HepG2 (cell line): ENCODE results near the gene XAB2. TPM values are rescaled to one million over a fixed set of nuclear protein-coding genes. Genes with fewer than 3 reads are reported as not detected.

Experiments used
- CHD4 ChIP-seq: fragments of 200-600 bp; sonication (generic); IDR thresholded peaks from 2 replicates; pipeline ENCODE4 v1.7.0; 2017; ENCODE audit warnings: mild to moderate bottlenecking, low read length, borderline replicate concordance
- FOSL1 ChIP-seq: sonication (generic); formaldehyde crosslinking; IDR thresholded peaks from 2 replicates; pipeline ENCODE4 v1.9.0; 2021; ENCODE audit warnings: missing genetic modification reagents, borderline replicate concordance
- HNRNPK ChIP-seq: fragments of 200-400 bp; formaldehyde crosslinking; IDR thresholded peaks from 2 replicates; pipeline ENCODE4 v1.6.1; 2018; ENCODE audit warnings: low read length, low read depth, moderate library complexity, mild to moderate bottlenecking; ENCODE audit not compliant: poor library complexity, severe bottlenecking
- KLF6 ChIP-seq: IDR thresholded peaks from 2 replicates; pipeline ENCODE4 v1.8.0; 2016; ENCODE audit warnings: missing biosample characterization, missing genetic modification reagents
- RFX3 ChIP-seq: IDR thresholded peaks from 2 replicates; pipeline ENCODE4 v1.6.1; 2016; ENCODE audit warnings: missing biosample characterization, missing genetic modification reagents
- SRSF1 ChIP-seq: fragments of 200-400 bp; formaldehyde crosslinking; optimal IDR thresholded peaks from 2 replicates; pipeline ENCODE3; 2017; ENCODE audit warnings: mild to moderate bottlenecking, low read depth, low read length, moderate library complexity
- ZBTB7B ChIP-seq: sonication (generic); formaldehyde crosslinking; IDR thresholded peaks from 2 replicates; pipeline ENCODE4 v1.4.0; 2020; ENCODE audit warnings: missing genetic modification reagents
- ZFX ChIP-seq: sonication (generic); formaldehyde crosslinking; IDR thresholded peaks from 2 replicates; pipeline ENCODE4 v1.4.0; 2020; ENCODE audit warnings: mild to moderate bottlenecking, low read depth, missing genetic modification reagents, moderate library complexity
- ZMYM2 ChIP-seq: sonication (generic); formaldehyde crosslinking; IDR thresholded peaks from 2 replicates; pipeline ENCODE4 v1.8.0; 2022; ENCODE audit warnings: mild to moderate bottlenecking, missing genetic modification reagents
- ZNF207 ChIP-seq: fragments of 450-650 bp; IDR thresholded peaks from 2 replicates; pipeline ENCODE4 v1.6.1; 2016; ENCODE audit warnings: antibody characterized with exemption, borderline replicate concordance
- ZNF567 ChIP-seq: sonication (generic); formaldehyde crosslinking; IDR thresholded peaks from 2 replicates; pipeline ENCODE4 v1.8.1; 2023; ENCODE audit warnings: mild to moderate bottlenecking, missing genetic modification reagents, borderline replicate concordance
- ZNF737 ChIP-seq: sonication (generic); formaldehyde crosslinking; IDR thresholded peaks from 2 replicates; pipeline ENCODE4 v1.5.0; 2020; ENCODE audit warnings: missing genetic modification reagents, mild to moderate bottlenecking, borderline replicate concordance
- polyA plus RNA-seq, 8 experiments: library from polyadenylated mRNA; depleted of rRNA in 3 of 8; stranded (reverse) in 7 of 8; unstranded in 1 of 8; fragments of >200 nt; fragmentation: Illumina TruSeq in 4 of 8; extraction: Trizol in 4 of 8; gene quantifications; 2 replicates each; pipeline versions ENCODE4 v1.2.1 to v1.2.3, GENCODE V29; 2011 to 2016; ENCODE audit warnings: low read depth in 4 of 8, missing spikeins in 1 of 8, mixed read lengths in 1 of 8; ENCODE audit not compliant: insufficient read depth in 1 of 8
- total RNA-seq, 5 experiments: library from RNA; depleted of rRNA; stranded (reverse); fragments of >200 nt; fragmentation: Illumina TruSeq; extraction: Trizol; gene quantifications; 2 replicates each; pipeline ENCODE4 v1.2.3, GENCODE V29; 2016; ENCODE audit warnings: low read depth in 1 of 5
- TF ChIP-seq, protein P1 (sequence below): sonication (generic); formaldehyde crosslinking; IDR thresholded peaks from 2 replicates; pipeline ENCODE4 v1.8.0; 2022; ENCODE audit warnings: mild to moderate bottlenecking, missing genetic modification reagents, moderate library complexity
- TF ChIP-seq, protein P2 (sequence below): sonication (generic); formaldehyde crosslinking; IDR thresholded peaks from 2 replicates; pipeline ENCODE4 v1.5.0; 2020; ENCODE audit warnings: mild to moderate bottlenecking, missing genetic modification reagents
- TF ChIP-seq, protein P3 (sequence below): sonication (generic); formaldehyde crosslinking; IDR thresholded peaks from 2 replicates; pipeline ENCODE4 v1.4.0; 2020; ENCODE audit warnings: missing genetic modification reagents, borderline replicate concordance
- TF ChIP-seq, protein P4 (sequence below): sonication (generic); formaldehyde crosslinking; IDR thresholded peaks from 2 replicates; pipeline ENCODE4 v1.8.0; 2022; ENCODE audit warnings: missing genetic modification reagents, mild to moderate bottlenecking, borderline replicate concordance
- TF ChIP-seq, protein P5 (sequence below): sonication (generic); formaldehyde crosslinking; IDR thresholded peaks from 2 replicates; pipeline ENCODE4 v1.9.0; 2021; ENCODE audit warnings: missing genetic modification reagents, borderline replicate concordance

XAB2 gene
- total and polyA plus RNA-seq, 2 of the 13 experiments (the other 11 are each of a cell fraction or from before 2014, with no cell fraction given): 6.2 to 23.9 TPM

DNA sequence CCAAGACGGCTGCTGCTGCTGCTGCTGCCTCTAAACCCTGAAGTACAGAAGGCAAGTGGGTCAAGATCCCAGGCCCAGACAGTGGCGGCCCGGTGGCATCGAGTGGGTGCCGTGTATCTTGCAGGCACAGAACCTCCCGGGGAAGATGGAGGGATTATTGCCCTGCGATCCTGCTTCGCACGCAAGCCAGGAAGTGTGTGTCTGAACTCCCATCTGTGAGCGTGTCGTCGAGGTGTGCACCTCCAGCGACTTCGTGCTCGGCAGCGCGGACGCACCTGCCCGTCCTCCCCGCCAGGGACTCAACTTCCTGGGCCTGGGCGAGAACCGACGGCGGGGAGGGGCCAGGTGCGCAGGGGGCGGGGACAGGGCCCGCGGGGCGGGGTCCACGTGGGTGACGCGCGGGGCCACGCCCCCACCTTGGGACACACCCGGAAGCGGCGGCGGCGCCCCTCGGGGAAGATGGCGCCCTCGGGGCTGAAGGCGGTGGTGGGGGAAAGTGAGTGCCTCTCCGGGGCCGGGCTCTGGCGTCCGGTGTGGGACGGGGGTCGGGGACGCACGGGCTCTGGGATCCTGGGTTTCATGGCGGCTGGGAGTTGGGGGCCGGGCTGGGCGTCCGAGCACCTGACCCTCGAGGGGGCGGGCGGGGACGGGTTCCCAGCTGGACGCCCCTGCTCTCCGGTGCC lies 7.5 kb upstream of the XAB2 start, which contains the start of gene STXBP2 (continued):
- TF ChIP-seq KLF6 (CRISPR knock-in tag): no peak
- no peak for TF ChIP-seq ZNF737 (CRISPR knock-in tag)
- TF ChIP-seq CHD4: no peak
- no peak for TF ChIP-seq ZNF567 (CRISPR knock-in tag)
- no peak for TF ChIP-seq ZBTB7B (CRISPR knock-in tag)
- TF ChIP-seq RFX3 (CRISPR knock-in tag): no peak
- no peak for TF ChIP-seq SRSF1
- TF ChIP-seq, protein P1, sequence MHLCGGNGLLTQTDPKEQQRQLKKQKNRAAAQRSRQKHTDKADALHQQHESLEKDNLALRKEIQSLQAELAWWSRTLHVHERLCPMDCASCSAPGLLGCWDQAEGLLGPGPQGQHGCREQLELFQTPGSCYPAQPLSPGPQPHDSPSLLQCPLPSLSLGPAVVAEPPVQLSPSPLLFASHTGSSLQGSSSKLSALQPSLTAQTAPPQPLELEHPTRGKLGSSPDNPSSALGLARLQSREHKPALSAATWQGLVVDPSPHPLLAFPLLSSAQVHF (CRISPR knock-in tag): peak; percentile 61; the same call in 1 of the 2 replicates
- no peak for TF ChIP-seq ZNF207
- TF ChIP-seq, protein P2, sequence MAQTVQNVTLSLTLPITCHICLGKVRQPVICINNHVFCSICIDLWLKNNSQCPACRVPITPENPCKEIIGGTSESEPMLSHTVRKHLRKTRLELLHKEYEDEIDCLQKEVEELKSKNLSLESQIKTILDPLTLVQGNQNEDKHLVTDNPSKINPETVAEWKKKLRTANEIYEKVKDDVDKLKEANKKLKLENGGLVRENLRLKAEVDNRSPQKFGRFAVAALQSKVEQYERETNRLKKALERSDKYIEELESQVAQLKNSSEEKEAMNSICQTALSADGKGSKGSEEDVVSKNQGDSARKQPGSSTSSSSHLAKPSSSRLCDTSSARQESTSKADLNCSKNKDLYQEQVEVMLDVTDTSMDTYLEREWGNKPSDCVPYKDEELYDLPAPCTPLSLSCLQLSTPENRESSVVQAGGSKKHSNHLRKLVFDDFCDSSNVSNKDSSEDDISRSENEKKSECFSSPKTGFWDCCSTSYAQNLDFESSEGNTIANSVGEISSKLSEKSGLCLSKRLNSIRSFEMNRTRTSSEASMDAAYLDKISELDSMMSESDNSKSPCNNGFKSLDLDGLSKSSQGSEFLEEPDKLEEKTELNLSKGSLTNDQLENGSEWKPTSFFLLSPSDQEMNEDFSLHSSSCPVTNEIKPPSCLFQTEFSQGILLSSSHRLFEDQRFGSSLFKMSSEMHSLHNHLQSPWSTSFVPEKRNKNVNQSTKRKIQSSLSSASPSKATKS (CRISPR knock-in tag): no peak
- TF ChIP-seq, protein P3, sequence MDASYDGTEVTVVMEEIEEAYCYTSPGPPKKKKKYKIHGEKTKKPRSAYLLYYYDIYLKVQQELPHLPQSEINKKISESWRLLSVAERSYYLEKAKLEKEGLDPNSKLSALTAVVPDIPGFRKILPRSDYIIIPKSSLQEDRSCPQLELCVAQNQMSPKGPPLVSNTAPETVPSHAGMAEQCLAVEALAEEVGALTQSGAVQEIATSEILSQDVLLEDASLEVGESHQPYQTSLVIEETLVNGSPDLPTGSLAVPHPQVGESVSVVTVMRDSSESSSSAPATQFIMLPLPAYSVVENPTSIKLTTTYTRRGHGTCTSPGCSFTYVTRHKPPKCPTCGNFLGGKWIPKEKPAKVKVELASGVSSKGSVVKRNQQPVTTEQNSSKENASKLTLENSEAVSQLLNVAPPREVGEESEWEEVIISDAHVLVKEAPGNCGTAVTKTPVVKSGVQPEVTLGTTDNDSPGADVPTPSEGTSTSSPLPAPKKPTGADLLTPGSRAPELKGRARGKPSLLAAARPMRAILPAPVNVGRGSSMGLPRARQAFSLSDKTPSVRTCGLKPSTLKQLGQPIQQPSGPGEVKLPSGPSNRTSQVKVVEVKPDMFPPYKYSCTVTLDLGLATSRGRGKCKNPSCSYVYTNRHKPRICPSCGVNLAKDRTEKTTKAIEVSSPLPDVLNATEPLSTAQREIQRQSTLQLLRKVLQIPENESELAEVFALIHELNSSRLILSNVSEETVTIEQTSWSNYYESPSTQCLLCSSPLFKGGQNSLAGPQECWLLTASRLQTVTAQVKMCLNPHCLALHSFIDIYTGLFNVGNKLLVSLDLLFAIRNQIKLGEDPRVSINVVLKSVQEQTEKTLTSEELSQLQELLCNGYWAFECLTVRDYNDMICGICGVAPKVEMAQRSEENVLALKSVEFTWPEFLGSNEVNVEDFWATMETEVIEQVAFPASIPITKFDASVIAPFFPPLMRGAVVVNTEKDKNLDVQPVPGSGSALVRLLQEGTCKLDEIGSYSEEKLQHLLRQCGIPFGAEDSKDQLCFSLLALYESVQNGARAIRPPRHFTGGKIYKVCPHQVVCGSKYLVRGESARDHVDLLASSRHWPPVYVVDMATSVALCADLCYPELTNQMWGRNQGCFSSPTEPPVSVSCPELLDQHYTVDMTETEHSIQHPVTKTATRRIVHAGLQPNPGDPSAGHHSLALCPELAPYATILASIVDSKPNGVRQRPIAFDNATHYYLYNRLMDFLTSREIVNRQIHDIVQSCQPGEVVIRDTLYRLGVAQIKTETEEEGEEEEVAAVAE (CRISPR knock-in tag): peak; percentile 54; the same call in 1 of the 2 replicates
- TF ChIP-seq ZFX (CRISPR knock-in tag): peak; percentile 66
- TF ChIP-seq, protein P4, sequence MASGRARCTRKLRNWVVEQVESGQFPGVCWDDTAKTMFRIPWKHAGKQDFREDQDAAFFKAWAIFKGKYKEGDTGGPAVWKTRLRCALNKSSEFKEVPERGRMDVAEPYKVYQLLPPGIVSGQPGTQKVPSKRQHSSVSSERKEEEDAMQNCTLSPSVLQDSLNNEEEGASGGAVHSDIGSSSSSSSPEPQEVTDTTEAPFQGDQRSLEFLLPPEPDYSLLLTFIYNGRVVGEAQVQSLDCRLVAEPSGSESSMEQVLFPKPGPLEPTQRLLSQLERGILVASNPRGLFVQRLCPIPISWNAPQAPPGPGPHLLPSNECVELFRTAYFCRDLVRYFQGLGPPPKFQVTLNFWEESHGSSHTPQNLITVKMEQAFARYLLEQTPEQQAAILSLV (CRISPR knock-in tag): peak; percentile 43; the same call in 1 of the 2 replicates
- TF ChIP-seq HNRNPK: no peak
- no peak for TF ChIP-seq FOSL1
- TF ChIP-seq, protein P5, sequence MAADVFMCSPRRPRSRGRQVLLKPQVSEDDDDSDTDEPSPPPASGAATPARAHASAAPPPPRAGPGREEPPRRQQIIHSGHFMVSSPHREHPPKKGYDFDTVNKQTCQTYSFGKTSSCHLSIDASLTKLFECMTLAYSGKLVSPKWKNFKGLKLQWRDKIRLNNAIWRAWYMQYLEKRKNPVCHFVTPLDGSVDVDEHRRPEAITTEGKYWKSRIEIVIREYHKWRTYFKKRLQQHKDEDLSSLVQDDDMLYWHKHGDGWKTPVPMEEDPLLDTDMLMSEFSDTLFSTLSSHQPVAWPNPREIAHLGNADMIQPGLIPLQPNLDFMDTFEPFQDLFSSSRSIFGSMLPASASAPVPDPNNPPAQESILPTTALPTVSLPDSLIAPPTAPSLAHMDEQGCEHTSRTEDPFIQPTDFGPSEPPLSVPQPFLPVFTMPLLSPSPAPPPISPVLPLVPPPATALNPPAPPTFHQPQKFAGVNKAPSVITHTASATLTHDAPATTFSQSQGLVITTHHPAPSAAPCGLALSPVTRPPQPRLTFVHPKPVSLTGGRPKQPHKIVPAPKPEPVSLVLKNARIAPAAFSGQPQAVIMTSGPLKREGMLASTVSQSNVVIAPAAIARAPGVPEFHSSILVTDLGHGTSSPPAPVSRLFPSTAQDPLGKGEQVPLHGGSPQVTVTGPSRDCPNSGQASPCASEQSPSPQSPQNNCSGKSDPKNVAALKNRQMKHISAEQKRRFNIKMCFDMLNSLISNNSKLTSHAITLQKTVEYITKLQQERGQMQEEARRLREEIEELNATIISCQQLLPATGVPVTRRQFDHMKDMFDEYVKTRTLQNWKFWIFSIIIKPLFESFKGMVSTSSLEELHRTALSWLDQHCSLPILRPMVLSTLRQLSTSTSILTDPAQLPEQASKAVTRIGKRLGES (CRISPR knock-in tag): no peak
- TF ChIP-seq ZMYM2 (CRISPR knock-in tag): peak; percentile 89
